ENCODE measurements around the gene SH3PXD2A.

The SH3PXD2A gene

GRCh38 chr10:103869336-103869735 lies 14.0 kb upstream of the SH3PXD2A start:
- Histone ChIP-seq H3K4me3 (no peak overlapping the region), H3K4me1 (no peaks in the 10 kb centered on the region), H3K36me3 (replicated peaks) (no peaks in the 10 kb centered on the region), H3K9me3 (peaks cover 14% of the 10 kb centered on the region), H3K27me3 (ENCODE audit: low read depth) (no peaks in the 10 kb centered on the region)
- no peak for DNase-seq (ENCODE audit: low spot score in 2 of 2)
- in situ Hi-C loops (cut with MboI; ENCODE audit: low sequenced_read_pairs), result no loop called here

DNA sequence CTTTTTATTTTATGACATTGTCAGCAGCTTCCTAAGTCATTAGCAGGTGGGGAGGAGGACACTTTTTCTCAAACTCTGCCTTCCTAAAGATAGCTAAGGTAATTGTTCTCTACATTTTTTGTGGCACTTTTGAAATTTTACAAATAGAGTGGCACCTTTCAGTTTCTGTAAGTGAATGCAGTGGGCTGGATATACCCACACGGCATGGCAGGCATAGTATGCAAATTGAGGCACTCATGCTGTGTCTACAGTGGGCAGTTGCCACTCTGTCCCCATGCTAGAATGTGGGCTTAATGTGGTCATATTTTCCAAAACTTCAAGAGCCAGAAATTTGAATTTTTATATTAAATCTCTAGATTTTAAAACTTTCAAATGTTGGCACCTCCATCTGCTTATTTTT lies 12.8 kb upstream of the SH3PXD2A start:
- no peak for DNase-seq (ENCODE audit: low spot score in 2 of 2)
- Histone ChIP-seq H3K4me1 (no peaks in the 10 kb centered on the region), H3K27me3 (ENCODE audit: low read depth) (no peaks in the 10 kb centered on the region), H3K4me3 (no peak overlapping the region), H3K9me3 (peaks cover 14% of the 10 kb centered on the region), H3K36me3 (replicated peaks) (no peaks in the 10 kb centered on the region)
- in situ Hi-C loops (cut with MboI; ENCODE audit: low sequenced_read_pairs), result no loop called here

DNA sequence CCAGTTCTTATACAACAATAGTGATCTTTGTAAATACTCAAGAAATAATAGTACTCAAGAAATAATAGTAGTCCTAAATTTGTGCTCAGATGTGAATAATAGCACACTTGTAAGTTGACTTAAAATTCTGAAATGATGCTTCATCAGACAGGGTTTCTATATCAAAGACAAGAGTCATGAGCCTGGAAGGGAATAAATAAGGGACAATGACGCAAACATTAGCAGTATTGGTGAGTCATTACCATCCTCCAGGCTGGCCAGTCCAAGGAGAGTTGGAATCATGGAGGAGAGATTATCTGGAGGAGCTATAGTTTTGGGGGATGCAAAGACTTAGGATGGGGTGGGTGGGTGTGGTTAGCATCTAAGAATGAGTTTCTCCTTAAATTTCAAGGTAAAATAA lies 6.1 kb upstream of the SH3PXD2A start:
- Histone ChIP-seq H3K27me3 (ENCODE audit: low read depth) (no peaks in the 10 kb centered on the region), H3K4me1 (no peaks in the 10 kb centered on the region), H3K4me3 (no peak overlapping the region), H3K9me3 (peaks cover 14% of the 10 kb centered on the region), H3K36me3 (replicated peaks) (no peaks in the 10 kb centered on the region)
- no peak for DNase-seq (ENCODE audit: low spot score in 2 of 2)
- in situ Hi-C loops (cut with MboI; ENCODE audit: low sequenced_read_pairs), result no loop called here

DNA sequence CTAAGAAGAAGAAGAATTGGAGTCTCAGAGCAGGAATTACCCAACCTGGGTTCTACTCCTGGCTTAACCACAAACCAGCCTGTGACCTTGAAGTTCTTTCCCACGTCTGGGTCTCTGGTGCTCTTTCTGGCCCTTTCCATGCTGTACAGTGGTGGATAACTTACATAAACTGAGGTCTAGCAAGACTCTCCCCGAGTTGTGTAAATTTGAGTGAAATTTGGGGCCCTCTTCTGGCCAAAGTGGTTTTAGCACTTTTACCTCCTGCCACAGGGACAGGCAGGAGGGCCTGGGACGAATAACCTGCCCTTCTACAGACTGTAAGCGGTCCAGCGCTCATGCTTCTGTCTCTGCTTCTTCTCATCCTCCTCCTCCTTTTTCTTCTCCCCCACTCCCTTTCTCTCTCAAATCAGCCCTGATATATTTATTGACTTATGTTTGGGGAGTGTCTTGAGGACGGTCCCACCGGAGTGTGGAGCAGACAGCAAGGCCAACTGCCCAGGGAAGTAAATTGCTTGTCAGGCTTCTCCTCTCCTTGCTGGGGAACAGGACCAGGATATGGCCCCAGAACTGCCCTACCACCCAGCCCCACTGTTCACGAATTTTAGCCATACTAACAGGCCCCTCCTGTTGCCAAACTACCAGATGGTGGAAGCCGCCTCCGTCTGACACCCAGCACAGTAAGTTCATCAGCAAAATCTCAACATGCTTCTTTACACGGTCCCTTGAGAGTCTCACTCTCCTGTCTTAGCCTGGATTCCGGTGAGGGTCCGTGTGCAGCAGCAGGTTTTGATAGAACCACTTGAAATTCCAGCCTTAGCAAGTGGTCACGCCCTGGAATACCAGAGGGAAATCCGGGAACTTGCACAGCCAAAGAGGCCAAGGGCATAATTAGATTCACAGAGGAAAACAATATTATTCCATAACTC lies 4.0 kb upstream of the SH3PXD2A start:
- no peak overlapping the region for H3K4me3 ChIP-seq
- DNase-seq (ENCODE audit: low spot score in 2 of 2), result peak; percentile 28 to 77
- H3K36me3 ChIP-seq (replicated peaks), result no peaks in the 10 kb centered on the region
- H3K4me1 ChIP-seq, result peaks cover 5% of the 10 kb centered on the region; the same call in 1 of the 2 replicates
- in situ Hi-C loops (cut with MboI; ENCODE audit: low sequenced_read_pairs), result loop anchor here (10.0 kb wide), 1 partner anchor 265 kb away; no protein-coding TSS in a partner anchor
- no peaks in the 10 kb centered on the region for H3K9me3 ChIP-seq
- peaks cover 2% of the 10 kb centered on the region; the same call in 1 of the 2 replicates for H3K27me3 ChIP-seq (ENCODE audit: low read depth)

GRCh38 chr10:103858360-103858759 lies 3.0 kb upstream of the SH3PXD2A start:
- Histone ChIP-seq H3K27me3 (ENCODE audit: low read depth) (peaks cover 2% of the 10 kb centered on the region; the same call in 1 of the 2 replicates), H3K9me3 (no peaks in the 10 kb centered on the region), H3K4me1 (peaks cover 5% of the 10 kb centered on the region; the same call in 1 of the 2 replicates), H3K4me3 (no peak overlapping the region), H3K36me3 (replicated peaks) (no peaks in the 10 kb centered on the region)
- DNase-seq (ENCODE audit: low spot score in 2 of 2), result no peak
- in situ Hi-C loops (cut with MboI; ENCODE audit: low sequenced_read_pairs), result loop anchor here (10.0 kb wide), 1 partner anchor 264 kb away; no protein-coding TSS in a partner anchor

DNA sequence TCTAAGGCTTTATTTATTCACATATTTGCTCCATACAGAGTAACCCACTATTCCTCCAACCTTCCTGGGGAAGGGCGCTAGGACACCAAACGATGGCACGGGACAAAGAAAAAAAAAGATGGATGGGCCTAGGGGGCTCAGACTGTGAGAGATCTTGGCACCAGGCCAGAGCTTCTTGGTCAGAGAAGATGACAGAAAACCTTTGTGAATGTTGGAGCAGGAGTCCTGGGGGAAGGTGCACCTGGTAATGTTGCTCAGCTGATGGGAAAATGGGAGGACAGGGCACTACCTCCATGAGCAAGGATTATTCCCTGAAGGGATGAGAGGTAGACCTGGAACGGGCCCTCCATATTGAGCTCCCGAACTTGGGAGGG lies 1.4 kb upstream of the SH3PXD2A start:
- H3K36me3 ChIP-seq (replicated peaks), result no peaks in the 10 kb centered on the region
- DNase-seq (ENCODE audit: low spot score in 2 of 2), result no peak
- no peak overlapping the region for H3K4me3 ChIP-seq
- peaks cover 5% of the 10 kb centered on the region; the same call in 1 of the 2 replicates for H3K4me1 ChIP-seq
- H3K27me3 ChIP-seq (ENCODE audit: low read depth), result peaks cover 2% of the 10 kb centered on the region; the same call in 1 of the 2 replicates
- in situ Hi-C loops (cut with MboI; ENCODE audit: low sequenced_read_pairs), result loop anchor here (10.0 kb wide), 1 partner anchor 262 kb away; no protein-coding TSS in a partner anchor
- H3K9me3 ChIP-seq, result no peaks in the 10 kb centered on the region

DNA sequence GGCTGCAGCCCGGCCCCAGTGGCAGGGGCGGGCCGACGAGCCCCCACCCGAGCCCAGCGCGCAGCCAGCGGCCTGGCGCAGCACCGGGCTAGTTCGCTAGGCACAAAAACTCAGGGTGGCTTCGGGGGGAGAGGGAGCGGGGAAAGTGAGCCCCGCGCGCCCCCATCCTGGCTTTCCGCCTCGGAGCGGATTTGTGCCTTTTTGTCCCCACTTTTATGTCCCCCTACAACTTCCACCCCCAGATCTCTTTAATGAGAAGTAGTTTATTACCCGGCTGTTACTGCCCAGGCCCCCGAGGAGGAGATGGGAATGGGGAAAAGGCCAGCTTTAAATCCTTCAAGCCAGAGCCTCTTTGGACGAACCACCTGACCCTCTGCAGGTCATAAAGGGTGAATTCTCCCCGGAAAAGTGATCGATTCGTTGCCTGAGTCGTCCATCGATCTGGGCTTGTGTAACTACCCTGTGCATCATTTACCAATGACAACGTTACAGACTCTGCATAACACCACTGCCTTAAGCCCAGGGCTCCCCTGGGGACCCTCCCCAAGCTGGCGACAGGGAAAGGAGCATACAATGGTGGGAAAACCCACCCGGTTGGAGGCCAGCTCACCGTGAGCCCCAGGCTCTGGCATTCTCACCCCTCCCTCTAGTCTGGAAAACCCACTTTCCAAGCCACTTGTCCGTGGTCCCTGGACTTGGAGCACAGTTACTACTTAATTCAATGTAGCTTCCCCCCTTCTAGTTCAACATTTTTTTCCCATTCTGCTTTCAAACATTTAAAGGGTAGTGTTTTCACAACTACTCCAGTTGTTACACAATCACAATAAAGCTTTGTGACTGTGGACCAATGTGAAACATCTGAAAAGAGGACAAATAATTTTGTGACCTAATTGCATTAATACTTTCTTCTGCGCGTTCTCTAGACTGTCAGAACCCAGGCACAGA lies 748 bp upstream of the SH3PXD2A start:
- peaks cover 2% of the 10 kb centered on the region for H3K27me3 ChIP-seq (ENCODE audit: low read depth)
- in situ Hi-C loops (cut with MboI; ENCODE audit: low sequenced_read_pairs), result loop anchor here (10.0 kb wide), 1 partner anchor 261 kb away; no protein-coding TSS in a partner anchor
- H3K9me3 ChIP-seq, result no peaks in the 10 kb centered on the region
- H3K36me3 ChIP-seq (replicated peaks), result no peaks in the 10 kb centered on the region
- no peak for DNase-seq (ENCODE audit: low spot score in 2 of 2)
- H3K4me3 ChIP-seq, result peak overlapping the region; percentile 28; the same call in 1 of the 2 replicates
- peaks cover 5% of the 10 kb centered on the region; the same call in 1 of the 2 replicates for H3K4me1 ChIP-seq

DNA sequence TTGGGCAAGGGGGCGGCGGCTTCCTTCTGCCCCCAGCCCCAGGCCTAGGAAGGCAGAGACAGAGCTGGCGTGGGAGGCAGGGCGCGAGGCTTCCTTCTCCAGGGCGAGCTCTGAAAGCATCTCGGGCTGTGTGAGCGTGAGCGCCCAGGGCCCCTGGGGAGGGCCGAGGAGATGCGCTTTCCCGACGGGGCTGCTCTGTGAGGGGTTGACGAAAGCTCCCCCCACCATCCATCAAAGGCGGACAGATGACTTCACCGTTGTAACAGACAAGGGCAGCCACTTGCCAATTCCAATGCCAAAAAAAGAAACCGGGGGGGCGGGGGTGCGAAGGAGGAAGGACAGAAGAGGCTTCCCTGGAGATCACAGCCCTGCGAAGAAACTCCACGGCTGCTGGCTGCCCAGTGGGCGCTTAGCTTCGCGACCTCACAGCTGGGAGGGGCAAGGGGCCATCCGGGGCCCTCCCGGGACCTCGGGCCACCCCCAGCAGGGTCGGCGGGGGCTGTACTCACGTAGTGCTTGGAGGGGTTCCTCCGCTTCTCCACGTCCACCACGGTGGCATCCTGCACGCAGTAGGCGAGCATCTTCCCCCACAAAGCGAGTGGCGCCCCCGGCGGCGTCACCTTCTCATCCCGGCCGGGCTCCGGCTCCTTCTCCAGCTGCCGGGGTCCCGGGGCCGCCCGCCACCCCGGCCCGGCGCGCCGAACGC lies 537 bp downstream of the SH3PXD2A start:
- peak in 1 of 2 experiments; percentile 52 for DNase-seq (ENCODE audit: low spot score in 2 of 2)
- in situ Hi-C loops (cut with MboI; ENCODE audit: low sequenced_read_pairs), result loop anchor here (10.0 kb wide), 1 partner anchor 260 kb away; no protein-coding TSS in a partner anchor
- Histone ChIP-seq H3K36me3 (replicated peaks) (no peaks in the 10 kb centered on the region), H3K4me3 (peak overlapping the region; percentile 42), H3K27me3 (ENCODE audit: low read depth) (peaks cover 2% of the 10 kb centered on the region), H3K9me3 (no peaks in the 10 kb centered on the region), H3K4me1 (peaks cover 5% of the 10 kb centered on the region; the same call in 1 of the 2 replicates)

- Histone ChIP-seq H3K4me1 (peaks cover 5% of the 10 kb centered on the region; the same call in 1 of the 2 replicates), H3K9me3 (no peaks in the 10 kb centered on the region), H3K27me3 (ENCODE audit: low read depth) (peaks cover 2% of the 10 kb centered on the region), H3K4me3 (peak overlapping the region; percentile 42), H3K36me3 (replicated peaks) (no peaks in the 10 kb centered on the region)
- in situ Hi-C loops (cut with MboI; ENCODE audit: low sequenced_read_pairs), result loop anchor here (10.0 kb wide), 1 partner anchor 259 kb away; no protein-coding TSS in a partner anchor
- DNase-seq (ENCODE audit: low spot score in 2 of 2), result peak; percentile 22 to 43
Observed at GRCh38 chr10:103854265-103854685, 1.1 kb downstream of the SH3PXD2A start.

DNA sequence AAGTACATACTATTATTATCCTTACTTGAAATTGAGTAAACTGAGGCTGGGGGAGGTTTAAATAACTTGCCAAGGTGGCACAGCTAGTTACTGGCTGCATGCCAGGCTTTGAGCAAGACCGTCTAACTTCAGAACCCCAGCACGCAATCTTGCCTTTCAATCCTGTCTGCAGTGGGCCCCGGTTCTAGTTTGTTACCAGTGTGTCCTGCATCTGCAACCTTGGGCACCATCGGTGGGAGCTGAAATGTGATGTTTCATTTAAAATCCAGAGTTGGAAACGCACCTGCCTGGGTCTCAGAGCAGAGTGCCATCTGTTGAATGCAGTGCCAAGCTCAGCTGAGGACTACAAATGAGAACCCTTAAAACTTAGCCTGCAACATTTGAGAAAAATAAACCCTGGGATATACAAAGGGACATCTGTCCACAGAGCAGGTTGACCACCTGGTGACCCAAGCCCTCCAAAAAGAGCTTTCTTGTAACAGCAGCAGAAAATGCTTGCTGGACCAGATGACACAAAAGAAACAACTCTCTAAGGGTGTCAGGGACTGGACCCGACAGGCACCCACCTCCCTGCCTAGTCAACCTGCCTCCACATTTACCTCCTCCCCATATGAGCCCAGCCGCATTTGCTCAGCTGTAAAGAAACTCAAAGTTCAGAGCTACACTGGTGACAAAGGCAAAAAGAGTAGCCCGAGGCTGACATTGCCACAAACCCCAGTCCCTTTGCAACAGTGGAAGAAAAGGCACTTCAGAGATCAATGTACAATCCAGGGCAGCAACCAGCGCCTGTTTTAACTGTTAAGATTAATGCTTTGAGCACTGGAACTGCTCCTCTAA lies 1.7 kb downstream of the SH3PXD2A start:
- DNase-seq (ENCODE audit: low spot score in 2 of 2), result no peak
- in situ Hi-C loops (cut with MboI; ENCODE audit: low sequenced_read_pairs), result loop anchor here (10.0 kb wide), 1 partner anchor 259 kb away; no protein-coding TSS in a partner anchor

DNA sequence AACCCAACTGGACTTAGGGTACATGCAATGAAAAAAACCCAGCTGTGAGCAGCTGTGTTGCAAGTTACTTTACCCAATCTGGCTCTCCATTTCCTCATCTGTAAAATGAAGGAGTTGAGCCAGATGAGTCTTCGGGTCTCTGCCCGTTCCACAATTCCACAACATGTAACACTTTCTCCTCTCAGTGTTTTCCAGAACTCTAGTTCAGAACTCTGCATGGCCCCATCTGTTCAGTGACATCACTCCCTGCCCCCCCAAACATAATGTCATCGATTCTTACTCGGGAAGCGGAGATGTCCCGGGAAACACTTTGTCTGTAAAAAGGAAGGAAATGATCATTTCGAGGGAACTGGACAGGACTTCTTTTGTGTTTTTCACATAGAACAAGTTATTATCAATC lies 2.5 kb downstream of the SH3PXD2A start:
- no peaks in the 10 kb centered on the region for H3K9me3 ChIP-seq
- DNase-seq (ENCODE audit: low spot score in 2 of 2), result no peak
- H3K4me1 ChIP-seq, result peaks cover 5% of the 10 kb centered on the region; the same call in 1 of the 2 replicates
- in situ Hi-C loops (cut with MboI; ENCODE audit: low sequenced_read_pairs), result loop anchor here (10.0 kb wide), 1 partner anchor 258 kb away; no protein-coding TSS in a partner anchor
- H3K4me3 ChIP-seq, result no peak overlapping the region
- no peaks in the 10 kb centered on the region for H3K36me3 ChIP-seq (replicated peaks)
- peaks cover 2% of the 10 kb centered on the region for H3K27me3 ChIP-seq (ENCODE audit: low read depth)

More for the DNA sequence above, 1.7 kb downstream of the SH3PXD2A start:
- no peak overlapping the region for H3K4me3 ChIP-seq
- H3K4me1 ChIP-seq, result peaks cover 5% of the 10 kb centered on the region; the same call in 1 of the 2 replicates
- no peaks in the 10 kb centered on the region for H3K36me3 ChIP-seq (replicated peaks)
- peaks cover 2% of the 10 kb centered on the region for H3K27me3 ChIP-seq (ENCODE audit: low read depth)
- no peaks in the 10 kb centered on the region for H3K9me3 ChIP-seq

- Histone ChIP-seq H3K27me3 (ENCODE audit: low read depth) (peaks cover 2% of the 10 kb centered on the region), H3K36me3 (replicated peaks) (no peaks in the 10 kb centered on the region), H3K4me3 (no peak overlapping the region), H3K4me1 (peaks cover 5% of the 10 kb centered on the region; the same call in 1 of the 2 replicates), H3K9me3 (no peaks in the 10 kb centered on the region)
- no peak for DNase-seq (ENCODE audit: low spot score in 2 of 2)
- in situ Hi-C loops (cut with MboI; ENCODE audit: low sequenced_read_pairs), result loop anchor here (10.0 kb wide), 1 partner anchor 257 kb away; no protein-coding TSS in a partner anchor
Observed at GRCh38 chr10:103852189-103852711, 3.1 kb downstream of the SH3PXD2A start.

Data from HAP-1 (cell line).